ENCODE results near the gene SAP30BP. TPM values are rescaled to one million over a fixed set of nuclear protein-coding genes. Genes with fewer than 3 reads are reported as not detected.

The SAP30BP gene
- total and polyA plus RNA-seq, 8 donors = 58.9 to 111 (median 101) TPM

GRCh38 chr17:75749545-75750389 is 82.6 kb downstream of the SAP30BP start:
- H3K27ac ChIP-seq = no peak overlapping the region
- peak; percentile 71 for ATAC-seq
- peaks cover 5 to 33% of the 10 kb centered on the region in 2 donors for H3K4me1 ChIP-seq
- peak; percentile 88 to 98 for TF ChIP-seq CTCF (IDR thresholded peaks at IDR 0.05)
- peaks cover 0 to 6% of the 10 kb centered on the region in 2 donors for H3K36me3 ChIP-seq
- no peak overlapping the region for H3K4me3 ChIP-seq
- DNase-seq = peak; percentile 65 to 98 (median 80)
- no peaks in the 10 kb centered on the region for H3K9me3 ChIP-seq
- intact Hi-C loops (cut with DNase I) = loop anchor here in 1 of 2 donors (5.0 to 10.0 kb wide), 3 partner anchors 77 to 325 kb away; partner anchors contain the start of gene SMIM5
- H3K27me3 ChIP-seq = no peaks in the 10 kb centered on the region

GRCh38 chr17:75750661-75751423 is 83.7 kb downstream of the SAP30BP start:
- H3K27ac ChIP-seq = no peak overlapping the region
- H3K4me3 ChIP-seq = no peak overlapping the region
- peaks cover 5 to 40% of the 10 kb centered on the region in 2 donors for H3K4me1 ChIP-seq
- TF ChIP-seq CTCF (IDR thresholded peaks at IDR 0.05) = no peak
- H3K9me3 ChIP-seq = no peaks in the 10 kb centered on the region
- no peaks in the 10 kb centered on the region for H3K27me3 ChIP-seq
- intact Hi-C loops (cut with DNase I) = no loop called here
- DNase-seq = no peak
- peaks cover 0 to 6% of the 10 kb centered on the region in 2 donors for H3K36me3 ChIP-seq
- no peak for ATAC-seq

GRCh38 chr17:75751676-75752404 is 84.7 kb downstream of the SAP30BP start:
- ATAC-seq (no peak), DNase-seq (no peak)
- H3K4me1 ChIP-seq = peaks cover 5 to 48% of the 10 kb centered on the region in 2 donors
- intact Hi-C loops (cut with DNase I) = no loop called here
- H3K27me3 ChIP-seq = no peaks in the 10 kb centered on the region
- peaks cover 0 to 9% of the 10 kb centered on the region in 2 donors for H3K36me3 ChIP-seq
- H3K4me3 ChIP-seq = no peak overlapping the region
- no peaks in the 10 kb centered on the region for H3K9me3 ChIP-seq
- no peak for TF ChIP-seq CTCF (IDR thresholded peaks at IDR 0.05)
- H3K27ac ChIP-seq = no peak overlapping the region

- intact Hi-C loops (cut with DNase I) = no loop called here
- Histone ChIP-seq H3K4me3 (no peak overlapping the region), H3K27me3 (no peaks in the 10 kb centered on the region), H3K27ac (no peak overlapping the region), H3K9me3 (no peaks in the 10 kb centered on the region), H3K36me3 (peaks cover 0 to 13% of the 10 kb centered on the region in 2 donors), H3K4me1 (peaks cover 5 to 47% of the 10 kb centered on the region in 2 donors)
- TF ChIP-seq CTCF (IDR thresholded peaks at IDR 0.05) = no peak
- no peak for DNase-seq
- ATAC-seq = no peak
These were observed 85.2 kb downstream of the SAP30BP start for GRCh38 chr17:75752405-75752709.
